GM18517 (cell line): Measurements from ENCODE around the gene SNRPD2.

Experiments
- ATAC-seq: cut with Tn5 transposase; IDR thresholded peaks from one replicate; pipeline ENCODE4 v1.9.1; 2021; ENCODE audit warnings: mild to moderate bottlenecking, moderate library complexity; ENCODE audit not compliant: unreplicated experiment

SNRPD2 gene

GRCh38 chr19:45660636-45661035 is 31.1 kb downstream of the SNRPD2 start:
- ATAC-seq, result no peak

- no peak for ATAC-seq
Measured at GRCh38 chr19:45659096-45659729, 32.5 kb downstream of the SNRPD2 start.

- ATAC-seq, result no peak
Measured at GRCh38 chr19:45657520-45658167, 34.1 kb downstream of the SNRPD2 start.

- ATAC-seq, result no peak
Measured at GRCh38 chr19:45655073-45655472, 36.7 kb downstream of the SNRPD2 start.

- no peak for ATAC-seq
Measured at GRCh38 chr19:45653634-45654033, 38.1 kb downstream of the SNRPD2 start.

- no peak for ATAC-seq
Measured at GRCh38 chr19:45650722-45651121, 41.0 kb downstream of the SNRPD2 start.

- no peak for ATAC-seq
Measured at GRCh38 chr19:45646345-45646698, 45.4 kb downstream of the SNRPD2 start.

- no peak for ATAC-seq
Measured at GRCh38 chr19:45645631-45646344, 46.0 kb downstream of the SNRPD2 start.

GRCh38 chr19:45645068-45645630 is 46.6 kb downstream of the SNRPD2 start:
- ATAC-seq, result no peak

- ATAC-seq, result no peak
Measured at GRCh38 chr19:45643927-45644771, 47.6 kb downstream of the SNRPD2 start.

GRCh38 chr19:45643024-45643926 is 48.5 kb downstream of the SNRPD2 start:
- ATAC-seq, result no peak

GRCh38 chr19:45641274-45642105 is 50.3 kb downstream of the SNRPD2 start:
- peak; percentile 39 for ATAC-seq

- ATAC-seq, result no peak
Measured at GRCh38 chr19:45640849-45641273, 50.9 kb downstream of the SNRPD2 start.

GRCh38 chr19:45638930-45639729 is 52.6 kb downstream of the SNRPD2 start, which contains the start of gene EML2:
Gene EML2, minus strand, starts transcription at chr19:45639397. Its CDS starts 21 bp downstream, at chr19:45639376.
- no peak for ATAC-seq

GRCh38 chr19:45637890-45638667 is 53.7 kb downstream of the SNRPD2 start:
- no peak for ATAC-seq
